HepG2 (cell line): ENCODE data around the gene GYS1. TPM values are rescaled to one million over a fixed set of nuclear protein-coding genes. Genes with fewer than 3 reads are reported as not detected.

ENCODE experiments used
- AKAP8 ChIP-seq: sonication (generic); formaldehyde crosslinking; IDR thresholded peaks from 2 replicates; pipeline ENCODE4 v1.5.1; 2020; ENCODE audit warnings: mild to moderate bottlenecking, missing genetic modification reagents
- ATF6 ChIP-seq: sonication (generic); formaldehyde crosslinking; conservative IDR thresholded peaks from 2 replicates; pipeline ENCODE4 v1.4.0; 2020; ENCODE audit warnings: missing genetic modification reagents
- KDM2A ChIP-seq: sonication (generic); formaldehyde crosslinking; IDR thresholded peaks from 2 replicates; pipeline ENCODE4 v1.4.0; 2020; ENCODE audit warnings: low read depth, missing genetic modification reagents, borderline replicate concordance
- KIAA2018 ChIP-seq: sonication (generic); formaldehyde crosslinking; IDR thresholded peaks from 2 replicates; pipeline ENCODE4 v1.5.0; 2020; ENCODE audit warnings: mild to moderate bottlenecking, missing genetic modification reagents, borderline replicate concordance
- NONO ChIP-seq, 2 experiments: fragments of 450-650 bp in 1 of 2; sonication (generic) in 1 of 2; formaldehyde crosslinking in 1 of 2; IDR thresholded peaks in 1 of 2; conservative IDR thresholded peaks in 1 of 2; 2 replicates each; pipeline versions ENCODE4 v1.6.1 to v1.8.0; 2017 to 2022; ENCODE audit warnings: mild to moderate bottlenecking in 1 of 2, missing genetic modification reagents in 1 of 2, moderate library complexity in 1 of 2
- TFDP2 ChIP-seq: sonication (generic); formaldehyde crosslinking; IDR thresholded peaks from 2 replicates; pipeline ENCODE4 v1.4.0; 2020; ENCODE audit warnings: missing genetic modification reagents
- TOE1 ChIP-seq: sonication (generic); formaldehyde crosslinking; IDR thresholded peaks from 2 replicates; pipeline ENCODE4 v1.4.0; 2020; ENCODE audit warnings: mild to moderate bottlenecking, missing genetic modification reagents
- ZKSCAN1 ChIP-seq: fragments of 150-350 bp; IDR thresholded peaks from 2 replicates; pipeline ENCODE4 v1.6.1; 2014; ENCODE audit warnings: low read length
- ZNF142 ChIP-seq: sonication (generic); formaldehyde crosslinking; IDR thresholded peaks from 2 replicates; pipeline ENCODE4 v1.4.0; 2020; ENCODE audit warnings: missing genetic modification reagents
- ZNF891 ChIP-seq: sonication (generic); formaldehyde crosslinking; IDR thresholded peaks from 2 replicates; pipeline ENCODE4 v1.5.0; 2020; ENCODE audit warnings: mild to moderate bottlenecking, missing genetic modification reagents
- polyA plus RNA-seq, 8 experiments: library from polyadenylated mRNA; depleted of rRNA in 3 of 8; stranded (reverse) in 7 of 8; unstranded in 1 of 8; fragments of >200 nt; fragmentation: Illumina TruSeq in 4 of 8; extraction: Trizol in 4 of 8; gene quantifications; 2 replicates each; pipeline versions ENCODE4 v1.2.1 to v1.2.3, GENCODE V29; 2011 to 2016; ENCODE audit warnings: low read depth in 4 of 8, missing spikeins in 1 of 8, mixed read lengths in 1 of 8; ENCODE audit not compliant: insufficient read depth in 1 of 8
- total RNA-seq, 5 experiments: library from RNA; depleted of rRNA; stranded (reverse); fragments of >200 nt; fragmentation: Illumina TruSeq; extraction: Trizol; gene quantifications; 2 replicates each; pipeline ENCODE4 v1.2.3, GENCODE V29; 2016; ENCODE audit warnings: low read depth in 1 of 5

GYS1 gene
- total and polyA plus RNA-seq, 2 of the 13 experiments (the other 11 are each of a cell fraction or from before 2014, with no cell fraction given), result 18.4 to 42.1 TPM

GRCh38 chr19:48965040-48965805 is 27.9 kb downstream of the GYS1 start, which contains the start of gene FTL (continued):
- peak; percentile 46 for TF ChIP-seq ZNF891 (CRISPR knock-in tag)
- peak; percentile 92 for TF ChIP-seq ATF6 (CRISPR knock-in tag)
- TF ChIP-seq KIAA2018 (CRISPR knock-in tag), result no peak
- peak; percentile 80 for TF ChIP-seq KDM2A (CRISPR knock-in tag)
- peak; percentile 53; the same call in 1 of the 2 replicates for TF ChIP-seq ZKSCAN1
- no peak for TF ChIP-seq NONO (IDR thresholded peaks at IDR 0.05)
- peak; percentile 89 for TF ChIP-seq NONO (CRISPR knock-in tag; conservative IDR thresholded peaks at IDR 0.05)
- no peak for TF ChIP-seq AKAP8
- TF ChIP-seq TFDP2 (CRISPR knock-in tag), result peak; percentile 50; the same call in 1 of the 2 replicates
- TF ChIP-seq ZNF142, result peak; percentile 58; the same call in 1 of the 2 replicates
- peak; percentile 95 for TF ChIP-seq TOE1 (CRISPR knock-in tag)
